ENCODE results near the gene MSX2. TPM values are rescaled to one million over a fixed set of nuclear protein-coding genes. Genes with fewer than 3 reads are reported as not detected.

Gene MSX2
- total and polyA plus RNA-seq, 2 experiments from 2014 or later, result 0.17 to 0.47 TPM

DNA sequence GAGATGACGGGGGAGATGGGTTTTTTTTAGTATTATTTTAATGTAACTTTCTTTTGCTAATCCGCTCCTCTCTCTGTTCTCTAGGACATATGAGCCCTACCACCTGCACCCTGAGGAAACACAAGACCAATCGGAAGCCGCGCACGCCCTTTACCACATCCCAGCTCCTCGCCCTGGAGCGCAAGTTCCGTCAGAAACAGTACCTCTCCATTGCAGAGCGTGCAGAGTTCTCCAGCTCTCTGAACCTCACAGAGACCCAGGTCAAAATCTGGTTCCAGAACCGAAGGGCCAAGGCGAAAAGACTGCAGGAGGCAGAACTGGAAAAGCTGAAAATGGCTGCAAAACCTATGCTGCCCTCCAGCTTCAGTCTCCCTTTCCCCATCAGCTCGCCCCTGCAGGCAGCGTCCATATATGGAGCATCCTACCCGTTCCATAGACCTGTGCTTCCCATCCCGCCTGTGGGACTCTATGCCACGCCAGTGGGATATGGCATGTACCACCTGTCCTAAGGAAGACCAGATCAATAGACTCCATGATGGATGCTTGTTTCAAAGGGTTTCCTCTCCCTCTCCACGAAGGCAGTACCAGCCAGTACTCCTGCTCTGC, 4.8 kb downstream of the MSX2 start (continued):
- TF ChIP-seq REST (IDR thresholded peaks at IDR 0.05; ENCODE audit: unreplicated experiment) (no peak), EZH2 (IDR thresholded peaks at IDR 0.05; ENCODE audit: low read depth, unreplicated experiment) (peak; percentile 46), STAT1 (IDR thresholded peaks at IDR 0.05; ENCODE audit: unreplicated experiment) (no peak), CREB1 (CRISPR knock-in tag; IDR thresholded peaks at IDR 0.05; ENCODE audit: low read depth) (no peak), ZNF331 (CRISPR knock-in tag; IDR thresholded peaks at IDR 0.05; ENCODE audit: low read depth) (no peak), POLR2AphosphoS5 (IDR thresholded peaks at IDR 0.05; ENCODE audit: low read depth) (no peak)

GRCh38 chr5:174731214-174732035, 7.0 kb downstream of the MSX2 start:
- peaks cover 56% of the 10 kb centered on the region for H4K20me1 ChIP-seq (replicated peaks; ENCODE audit: insufficient read depth)
- peaks cover 73% of the 10 kb centered on the region for H3K4me1 Mint-ChIP-seq
- H3K27me3 Mint-ChIP-seq (ENCODE audit: insufficient read depth, low read depth, poor library complexity), result peaks cover 100% of the 10 kb centered on the region
- no peaks in the 10 kb centered on the region; the same call in 1 of the 3 replicates for H3K9me3 Mint-ChIP-seq
- DNase-seq (ENCODE audit: low spot score) (peak; percentile 58), ATAC-seq (no peak; the same call in 2 of the 3 replicates)
- TF ChIP-seq CREB1 (CRISPR knock-in tag; IDR thresholded peaks at IDR 0.05; ENCODE audit: low read depth), result no peak
- peak; percentile 80 for TF ChIP-seq EZH2 (IDR thresholded peaks at IDR 0.05; ENCODE audit: low read depth, unreplicated experiment)
- TF ChIP-seq EZH2phosphoT487 (IDR thresholded peaks at IDR 0.05; ENCODE audit: unreplicated experiment), result peak; percentile 77
- peak overlapping the region; percentile 76; the same call in 1 of the 2 replicates for H2AFZ ChIP-seq
- H3K4me1 ChIP-seq (ENCODE audit: insufficient read depth), result peaks cover 85% of the 10 kb centered on the region
- no peak overlapping the region for H3K27ac Mint-ChIP-seq
- H3K4me3 ChIP-seq, result peak overlapping the region; percentile 54
- H3K27me3 ChIP-seq (ENCODE audit: insufficient read depth), result peaks cover 100% of the 10 kb centered on the region
- peaks cover 15% of the 10 kb centered on the region for H3F3A ChIP-seq (replicated peaks; ENCODE audit: low read depth)
- no peaks in the 10 kb centered on the region for H3K36me3 ChIP-seq (ENCODE audit: insufficient read depth)
- H3K36me3 Mint-ChIP-seq (ENCODE audit: low read depth), result no peaks in the 10 kb centered on the region; the same call in 2 of the 3 replicates
- no peaks in the 10 kb centered on the region for H3K9me2 ChIP-seq (ENCODE audit: insufficient read depth)
- peak overlapping the region; percentile 47 for H3K4me3 Mint-ChIP-seq
- H3K4me2 ChIP-seq, result peak overlapping the region; percentile 93
- no peaks in the 10 kb centered on the region for H3K79me2 ChIP-seq (replicated peaks; ENCODE audit: insufficient read depth)
- no peak overlapping the region for H3K27ac ChIP-seq (ENCODE audit: low read depth)
